ENCODE measurements around the gene NRIP1. TPM values are rescaled to one million over a fixed set of nuclear protein-coding genes. Genes with fewer than 3 reads are reported as not detected.

Gene NRIP1
- polyA plus RNA-seq, 1 donor from 2014 or later, result 48.4 TPM

- Histone ChIP-seq H3K27ac (ENCODE audit: low read length) (no peak overlapping the region), H3K27me3 (ENCODE audit: insufficient read depth, low read depth, low read length) (no peaks in the 10 kb centered on the region), H2AFZ (ENCODE audit: low read depth, low read length) (no peak overlapping the region), H3K9me3 (ENCODE audit: low read length) (no peaks in the 10 kb centered on the region), H3K36me3 (ENCODE audit: insufficient read depth, low read length) (no peaks in the 10 kb centered on the region), H3F3A (ENCODE audit: insufficient read depth, low read length, poor library complexity, severe bottlenecking) (peaks cover 4% of the 10 kb centered on the region), H3K4me3 (ENCODE audit: low read length) (no peak overlapping the region), H3K9ac (ENCODE audit: low read length) (no peak overlapping the region), H3K4me2 (ENCODE audit: low read length) (no peak overlapping the region), H3K79me2 (replicated peaks; ENCODE audit: insufficient read depth, low read length) (peaks cover 82% of the 10 kb centered on the region), H3K9me2 (ENCODE audit: insufficient read depth, low read length) (no peaks in the 10 kb centered on the region), H4K20me1 (ENCODE audit: insufficient read depth) (no peaks in the 10 kb centered on the region)
- TF ChIP-seq TAF1 (IDR thresholded peaks at IDR 0.05; ENCODE audit: low read depth), result no peak
- no peak for TF ChIP-seq MXI1 (conservative IDR thresholded peaks at IDR 0.05; ENCODE audit: poor library complexity, severe bottlenecking)
- no peak for TF ChIP-seq RAD21 (conservative IDR thresholded peaks at IDR 0.05)
- TF ChIP-seq EP300 (conservative IDR thresholded peaks at IDR 0.05; ENCODE audit: poor library complexity, severe bottlenecking), result no peak
- no peak for TF ChIP-seq SMC3 (conservative IDR thresholded peaks at IDR 0.05; ENCODE audit: poor library complexity)
- TF ChIP-seq CTCF (IDR thresholded peaks at IDR 0.05; ENCODE audit: poor library complexity, severe bottlenecking), result no peak
- TF ChIP-seq REST (IDR thresholded peaks at IDR 0.05; ENCODE audit: borderline replicate concordance), result no peak
- no peak for TF ChIP-seq EZH2 (IDR thresholded peaks at IDR 0.05; ENCODE audit: borderline replicate concordance, insufficient read depth, low read length, poor library complexity, severe bottlenecking)
- no peak for TF ChIP-seq POLR2AphosphoS5 (IDR thresholded peaks at IDR 0.05)
These were observed 69.6 kb downstream of the NRIP1 start for GRCh38 chr21:14995226-14995625.

GRCh38 chr21:14993115-14993514, 71.7 kb downstream of the NRIP1 start:
- Histone ChIP-seq H3K4me3 (ENCODE audit: low read length) (no peak overlapping the region), H3K27me3 (ENCODE audit: insufficient read depth, low read depth, low read length) (no peaks in the 10 kb centered on the region), H3K9me2 (ENCODE audit: insufficient read depth, low read length) (no peaks in the 10 kb centered on the region), H3K79me2 (replicated peaks; ENCODE audit: insufficient read depth, low read length) (peaks cover 75% of the 10 kb centered on the region), H3F3A (ENCODE audit: insufficient read depth, low read length, poor library complexity, severe bottlenecking) (no peaks in the 10 kb centered on the region), H2AFZ (ENCODE audit: low read depth, low read length) (no peak overlapping the region), H3K27ac (ENCODE audit: low read length) (no peak overlapping the region), H3K9ac (ENCODE audit: low read length) (no peak overlapping the region), H3K36me3 (ENCODE audit: insufficient read depth, low read length) (no peaks in the 10 kb centered on the region), H3K9me3 (ENCODE audit: low read length) (no peaks in the 10 kb centered on the region), H3K4me2 (ENCODE audit: low read length) (no peak overlapping the region), H4K20me1 (ENCODE audit: insufficient read depth) (no peaks in the 10 kb centered on the region)
- TF ChIP-seq EP300 (conservative IDR thresholded peaks at IDR 0.05; ENCODE audit: poor library complexity, severe bottlenecking) (no peak), RAD21 (conservative IDR thresholded peaks at IDR 0.05) (no peak), REST (IDR thresholded peaks at IDR 0.05; ENCODE audit: borderline replicate concordance) (no peak), SMC3 (conservative IDR thresholded peaks at IDR 0.05; ENCODE audit: poor library complexity) (no peak), EZH2 (IDR thresholded peaks at IDR 0.05; ENCODE audit: borderline replicate concordance, insufficient read depth, low read length, poor library complexity, severe bottlenecking) (no peak), POLR2AphosphoS5 (IDR thresholded peaks at IDR 0.05) (no peak), TAF1 (IDR thresholded peaks at IDR 0.05; ENCODE audit: low read depth) (no peak), MXI1 (conservative IDR thresholded peaks at IDR 0.05; ENCODE audit: poor library complexity, severe bottlenecking) (no peak), CTCF (IDR thresholded peaks at IDR 0.05; ENCODE audit: poor library complexity, severe bottlenecking) (no peak)

Data from neural cell (in vitro differentiated cells).